K562 (cell line): ENCODE measurements around the gene HTR2B. TPM values are rescaled to one million over a fixed set of nuclear protein-coding genes. Genes with fewer than 3 reads are reported as not detected.

ENCODE experiments used
- ARID3A ChIP-seq: IDR thresholded peaks from 2 replicates; pipeline ENCODE4 v1.6.1; 2012; ENCODE audit warnings: low read depth, low read length, improper control_type of control experiment, borderline replicate concordance
- ATF2 ChIP-seq: sonication (generic); formaldehyde crosslinking; IDR thresholded peaks from 2 replicates; pipeline ENCODE4 v1.8.1; 2022; ENCODE audit warnings: missing genetic modification reagents
- ELF4 ChIP-seq: fragments of 450-650 bp; formaldehyde crosslinking; IDR thresholded peaks from 2 replicates; pipeline ENCODE4 v1.4.0; 2022; ENCODE audit warnings: missing genetic modification characterization
- HNRNPK ChIP-seq: fragments of 200-400 bp; formaldehyde crosslinking; IDR thresholded peaks from one replicate; pipeline ENCODE4 v1.6.1; 2018; ENCODE audit warnings: mild to moderate bottlenecking, low read depth, low read length; ENCODE audit not compliant: poor library complexity, severe bottlenecking
- MAFF ChIP-seq: IDR thresholded peaks from 2 replicates; pipeline ENCODE4 v1.6.1; 2012; ENCODE audit warnings: low read length, improper control_type of control experiment
- MLX ChIP-seq, 2 experiments: fragments of 450-650 bp in 1 of 2; sonication (generic) in 1 of 2; formaldehyde crosslinking; conservative IDR thresholded peaks; 2 replicates each; pipeline versions ENCODE4 v1.4.0 to v1.8.1; 2020 to 2022; ENCODE audit warnings: mild to moderate bottlenecking in 1 of 2, missing genetic modification reagents in 1 of 2
- PCBP2 ChIP-seq: fragments of 200-400 bp; formaldehyde crosslinking; IDR thresholded peaks from 2 replicates; pipeline ENCODE4 v1.6.1; 2018; ENCODE audit warnings: low read length, low read depth, mild to moderate bottlenecking, moderate library complexity; ENCODE audit not compliant: poor library complexity, severe bottlenecking
- PTRF ChIP-seq: fragments of 450-650 bp; IDR thresholded peaks from 2 replicates; pipeline ENCODE4 v1.6.1; 2016; ENCODE audit warnings: mild to moderate bottlenecking, missing genetic modification characterization, missing compliant biosample characterization
- RUNX1 ChIP-seq: sonication (generic); IDR thresholded peaks from 2 replicates; pipeline ENCODE4 v1.6.1; 2016; ENCODE audit warnings: antibody characterized with exemption, low read depth
- SNRNP70 ChIP-seq: fragments of 200-400 bp; formaldehyde crosslinking; optimal IDR thresholded peaks from 2 replicates; pipeline ENCODE3; 2017; ENCODE audit warnings: low read depth, low read length
- SREBF1 ChIP-seq: fragments of 150-350 bp; IDR thresholded peaks from 2 replicates; pipeline ENCODE4 v1.6.1; 2014; ENCODE audit warnings: antibody characterized with exemption, low read depth, low read length, borderline replicate concordance
- ZFP1 ChIP-seq: fragments of 450-650 bp; formaldehyde crosslinking; IDR thresholded peaks from 2 replicates; pipeline ENCODE4 v1.4.0; 2020; ENCODE audit warnings: mild to moderate bottlenecking, mixed read lengths
- ZMIZ1 ChIP-seq, 2 experiments: fragments of 150-350 bp in 1 of 2; IDR thresholded peaks; 2 replicates each; pipeline ENCODE4 v1.6.1; 2012 to 2016; ENCODE audit warnings: low read depth in 2 of 2, low read length in 2 of 2, mild to moderate bottlenecking in 1 of 2, moderate library complexity in 1 of 2
- ZNF347 ChIP-seq: fragments of 450-650 bp; formaldehyde crosslinking; IDR thresholded peaks from 2 replicates; pipeline ENCODE4 v1.4.0; 2020; ENCODE audit warnings: low read depth, mild to moderate bottlenecking, moderate library complexity
- polyA plus RNA-seq, 8 experiments: library from polyadenylated mRNA; depleted of rRNA in 4 of 8; stranded (reverse) in 5 of 8; unstranded in 3 of 8; fragments of >200 nt; fragmentation: Nextera tagmentation in 2 of 8; fragmentation: Illumina TruSeq in 1 of 8; extraction: Ambion mirVana in 2 of 8; extraction: Trizol in 1 of 8; gene quantifications; 2 replicates each; pipeline versions ENCODE4 v1.2.1 to v1.2.3, GENCODE V29; 2011 to 2014; ENCODE audit warnings: inconsistent platforms in 1 of 8, missing spikeins in 1 of 8
- total RNA-seq, 7 experiments: library from RNA; depleted of rRNA in 6 of 7; stranded (reverse); fragments of >200 nt in 6 of 7; fragmentation: Illumina TruSeq in 2 of 7; extraction: Trizol in 2 of 7; gene quantifications; 2 replicates each; pipeline versions ENCODE4 v1.2.1 to v1.2.3, GENCODE V29; 2011 to 2021; ENCODE audit warnings: low replicate concordance in 1 of 7

Gene HTR2B
- total and polyA plus RNA-seq, 9 of the 15 experiments (the other 6 are each of a cell fraction or from before 2014, with no cell fraction given) = not detected

- TF ChIP-seq ARID3A (no peak), MAFF (no peak), SREBF1 (no peak), ZMIZ1 (IDR thresholded peaks at IDR 0.05; ENCODE audit: low read depth in 2 of 2, low read length in 2 of 2) (no peak), PTRF (no peak), HNRNPK (no peak), ELF4 (CRISPR knock-in tag) (no peak), ATF2 (CRISPR knock-in tag) (no peak), MLX (CRISPR knock-in tag; conservative IDR thresholded peaks at IDR 0.05) (no peak), SNRNP70 (no peak), ZNF347 (CRISPR knock-in tag) (no peak), ZFP1 (no peak), RUNX1 (no peak), PCBP2 (no peak)
- TF ChIP-seq, all 486 proteins: peak for 0
These were observed 34.5 kb upstream of the HTR2B start (continued) for GRCh38 chr2:231159306-231159705.
